GM21717 (cell line): ENCODE data around the gene PGS1.

Experiments used
- ATAC-seq: cut with Tn5 transposase; IDR thresholded peaks from one replicate; pipeline ENCODE4 v1.9.1; 2021; ENCODE audit warnings: mild to moderate bottlenecking, moderate library complexity; ENCODE audit not compliant: unreplicated experiment

Gene PGS1

DNA sequence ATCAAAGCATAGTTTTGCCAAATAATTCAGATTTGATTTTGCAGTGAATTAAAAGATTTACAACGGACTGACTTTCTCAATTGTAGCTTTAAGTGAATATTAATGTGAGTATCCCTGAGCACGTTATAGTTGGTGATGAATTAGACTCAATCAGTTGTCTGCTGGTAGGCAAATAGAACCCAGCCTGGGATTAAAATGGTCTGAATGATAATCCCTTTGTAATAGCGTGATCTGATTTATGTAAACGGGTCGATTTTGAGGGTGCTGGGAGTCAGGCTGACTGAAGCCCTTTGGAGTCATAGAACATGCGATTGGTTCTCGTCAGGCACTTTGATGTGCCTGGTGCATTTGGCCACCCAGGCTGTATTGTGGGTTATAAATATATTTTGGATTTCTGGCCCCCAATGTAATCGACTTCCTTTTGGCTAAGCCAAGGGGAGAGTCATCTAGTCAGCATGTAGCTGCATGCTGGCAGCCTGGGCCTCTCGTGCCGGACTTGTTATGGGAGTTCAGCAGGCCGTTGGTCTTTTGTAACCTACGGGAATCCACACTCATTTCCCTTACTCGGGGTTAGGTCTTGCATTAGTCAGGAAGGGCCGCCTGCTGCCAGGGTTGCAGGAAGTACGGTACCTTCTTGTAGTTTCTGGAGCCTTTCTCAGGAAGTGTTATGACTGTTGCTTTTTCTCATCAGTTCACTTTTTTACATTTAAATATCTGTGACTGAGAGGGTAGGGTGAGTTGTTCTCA, 5.4 kb downstream of the PGS1 start:
- ATAC-seq, result peak; percentile 38

DNA sequence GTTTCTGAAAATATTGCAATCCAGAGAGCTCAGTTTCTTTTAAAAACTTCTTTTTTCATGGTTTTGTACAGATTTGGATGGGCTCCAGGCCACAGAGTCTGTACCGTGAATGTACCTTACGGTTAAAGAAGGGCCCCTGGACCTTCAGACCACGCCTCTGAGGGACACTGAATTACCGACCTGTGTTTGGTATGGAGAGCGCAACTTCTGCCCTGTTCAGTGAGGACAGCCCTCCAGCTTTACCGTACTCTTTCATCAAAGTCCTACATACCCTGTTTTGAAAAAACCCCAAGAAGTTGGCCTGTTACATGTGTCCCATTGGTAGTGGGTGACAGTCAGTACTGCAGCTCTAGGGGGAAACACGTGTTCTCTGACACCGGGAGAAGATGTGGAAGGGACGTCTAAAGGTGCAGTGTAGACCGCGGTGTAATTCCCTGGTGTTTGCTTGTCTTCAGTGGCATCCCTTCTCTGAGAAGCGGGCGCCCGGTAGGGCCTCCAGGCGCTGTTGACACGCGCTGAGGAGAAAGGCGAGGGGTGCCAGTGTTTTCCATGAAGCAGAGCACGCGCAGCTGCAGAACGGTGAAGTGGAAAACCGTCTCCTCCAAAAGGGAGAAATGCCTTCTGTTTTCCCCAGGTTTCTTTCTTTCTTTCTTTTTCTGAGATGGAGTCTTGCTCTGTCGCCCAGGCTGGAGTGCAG, 6.2 kb downstream of the PGS1 start:
- ATAC-seq, result peak; percentile 3

DNA sequence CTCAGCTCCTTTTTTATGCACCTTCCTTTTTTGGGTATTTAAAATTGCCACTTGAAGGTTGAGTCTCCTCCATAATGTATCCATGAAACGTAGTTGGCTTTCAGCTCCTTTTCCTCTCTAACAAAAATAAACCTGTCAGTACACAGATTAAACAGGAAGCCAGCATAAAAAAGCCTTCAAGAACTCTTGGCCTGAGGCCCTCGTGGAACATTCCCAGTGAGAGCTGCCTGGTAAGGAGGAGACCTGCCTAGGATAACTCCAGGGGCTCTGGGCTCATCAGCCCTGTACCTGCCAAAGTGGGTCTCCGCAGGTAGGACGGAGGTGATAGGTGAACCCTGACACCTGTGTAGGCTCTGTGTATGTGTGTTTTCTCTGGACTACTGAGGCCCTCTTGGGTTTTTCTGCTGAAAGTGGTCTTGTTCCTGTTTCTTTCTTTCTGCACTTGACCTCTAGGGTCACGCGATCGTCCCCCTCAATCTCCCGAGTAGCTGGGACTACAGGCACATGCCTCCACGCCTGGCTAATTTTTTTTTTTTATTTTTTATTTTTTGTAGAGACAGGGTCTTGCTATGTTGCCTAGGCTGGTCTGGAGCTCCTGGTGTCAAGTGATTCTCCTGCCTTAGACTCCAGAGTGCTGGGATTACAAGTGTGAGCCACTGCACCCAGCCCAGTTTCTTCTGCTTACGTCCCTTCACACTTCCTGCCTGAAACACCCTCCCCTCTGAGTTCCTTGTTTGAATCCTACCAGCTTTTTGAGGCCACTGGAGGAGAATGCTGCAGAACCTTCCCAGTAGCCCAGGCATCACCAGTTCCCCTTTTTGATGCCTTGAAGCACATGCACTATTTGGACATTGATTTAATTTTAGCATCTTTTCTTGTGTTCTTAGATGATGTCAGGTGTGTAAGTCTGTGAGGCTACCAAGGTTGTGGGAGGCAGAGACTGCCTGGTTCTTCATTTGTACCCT, 9.8 kb downstream of the PGS1 start:
- ATAC-seq, result no peak

DNA sequence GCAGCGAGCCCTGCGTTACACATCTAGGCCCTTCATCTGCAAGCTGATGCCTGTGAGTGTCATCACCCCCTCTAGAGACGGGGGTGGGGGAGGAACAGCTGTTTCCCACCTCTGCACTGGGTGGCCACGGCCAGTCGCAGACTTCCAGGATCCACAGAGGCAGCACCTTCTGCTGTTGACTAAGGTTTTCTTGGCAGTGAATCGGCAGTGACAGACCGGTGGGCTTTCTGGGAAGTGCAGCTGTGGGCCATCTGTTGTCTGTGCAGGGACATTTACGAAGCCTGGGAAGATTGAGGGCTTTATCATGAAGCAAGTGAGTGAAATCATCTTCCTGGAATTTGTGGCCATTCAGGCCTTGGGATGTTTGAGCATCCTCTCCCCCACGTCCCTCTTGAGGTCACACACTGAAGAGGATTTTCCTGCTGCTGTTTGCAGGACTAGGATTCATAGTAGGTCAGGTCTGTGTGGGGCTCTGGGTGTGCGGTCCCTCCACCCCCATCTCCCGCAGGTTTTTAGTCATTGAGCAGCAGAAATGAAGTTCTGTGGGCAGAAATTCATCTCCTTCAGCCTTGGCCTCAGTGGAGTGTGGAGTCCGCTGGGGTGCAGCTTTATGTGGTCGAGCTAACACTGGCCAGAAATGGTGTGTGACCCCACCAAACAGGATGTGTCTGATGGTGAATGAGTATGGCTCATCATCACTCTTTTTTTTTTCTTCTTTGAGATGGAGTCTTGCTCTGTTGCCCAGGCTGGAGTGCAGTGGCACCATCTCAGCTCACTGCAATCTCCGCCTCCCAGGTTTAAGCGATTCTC, 12.0 kb downstream of the PGS1 start:
- no peak for ATAC-seq

DNA sequence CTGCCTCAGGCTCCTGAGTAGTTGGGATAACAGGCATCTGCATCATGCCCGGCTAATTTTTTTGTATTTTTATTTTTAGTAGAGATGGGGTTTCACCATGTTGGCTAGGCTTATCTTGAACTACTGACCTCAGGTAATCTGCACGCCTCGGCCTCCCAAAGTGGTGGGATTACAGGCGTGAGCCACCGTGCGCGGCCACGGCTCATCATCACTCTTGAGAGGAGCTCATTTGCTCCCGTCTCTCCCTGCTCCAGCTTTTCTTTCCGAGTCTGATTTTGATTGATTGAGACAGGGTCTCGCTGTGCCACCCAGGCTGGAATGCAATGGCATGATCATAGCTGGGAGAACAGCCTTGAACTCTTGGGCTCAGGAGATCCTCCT, 12.6 kb downstream of the PGS1 start:
- ATAC-seq, result no peak

DNA sequence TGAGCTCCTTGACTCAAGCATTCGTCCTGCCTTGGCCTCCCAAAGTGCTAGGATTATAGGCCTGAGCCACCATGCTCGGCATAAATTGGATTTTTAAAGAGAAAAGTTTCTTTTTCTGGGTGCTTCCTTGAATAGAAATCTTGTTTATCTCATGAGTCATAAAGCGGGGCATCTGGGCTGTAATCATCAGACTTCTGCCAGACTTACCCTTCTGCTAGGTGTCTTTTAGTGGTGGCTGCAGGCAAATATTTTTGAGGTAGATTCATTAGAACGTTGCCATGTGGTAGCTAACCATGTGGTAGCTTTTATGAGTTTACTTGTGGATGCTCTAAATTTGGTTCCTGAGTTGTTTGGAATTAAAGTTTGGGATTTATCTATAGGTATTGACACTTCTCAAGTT, 13.4 kb downstream of the PGS1 start:
- ATAC-seq, result no peak

DNA sequence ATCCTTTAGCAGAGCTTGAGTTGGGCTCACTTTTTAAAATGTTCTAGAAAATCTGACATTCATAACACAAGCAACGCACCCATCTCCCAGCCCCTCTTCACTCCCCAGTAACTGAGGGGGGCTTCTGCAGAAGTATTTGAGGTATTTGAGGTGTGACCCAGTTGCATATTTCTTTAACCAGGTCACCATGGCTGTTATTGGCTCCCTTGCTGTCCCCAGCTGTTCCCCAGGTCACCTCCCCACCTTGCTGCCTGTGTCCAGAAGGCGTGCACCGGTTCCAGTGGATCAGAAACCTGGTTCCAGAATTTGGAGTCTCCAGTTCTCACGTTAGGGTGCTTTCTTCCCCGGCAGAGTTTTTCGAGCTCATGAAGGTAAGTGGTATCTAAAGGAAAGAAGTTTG, 13.8 kb downstream of the PGS1 start:
- no peak for ATAC-seq

DNA sequence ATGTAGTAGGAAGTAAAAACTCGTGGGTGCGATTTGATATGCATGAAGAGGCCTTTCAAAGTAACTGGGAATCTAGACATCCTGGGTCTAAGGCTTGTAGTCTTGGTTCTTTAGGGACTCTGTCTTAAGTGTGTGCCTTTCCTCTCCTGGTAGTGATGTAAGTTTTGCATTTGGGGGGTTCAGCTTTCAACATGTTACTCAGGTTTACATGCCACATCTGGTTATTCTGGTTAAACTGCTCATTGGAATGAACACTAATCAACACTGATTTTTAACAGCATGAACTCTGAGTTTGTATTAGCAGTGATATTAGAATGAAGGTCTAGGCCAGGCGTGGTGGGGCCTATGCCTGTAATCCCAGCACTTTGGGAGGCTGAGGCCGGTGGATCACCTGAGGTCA, 15.1 kb downstream of the PGS1 start:
- ATAC-seq, result no peak

DNA sequence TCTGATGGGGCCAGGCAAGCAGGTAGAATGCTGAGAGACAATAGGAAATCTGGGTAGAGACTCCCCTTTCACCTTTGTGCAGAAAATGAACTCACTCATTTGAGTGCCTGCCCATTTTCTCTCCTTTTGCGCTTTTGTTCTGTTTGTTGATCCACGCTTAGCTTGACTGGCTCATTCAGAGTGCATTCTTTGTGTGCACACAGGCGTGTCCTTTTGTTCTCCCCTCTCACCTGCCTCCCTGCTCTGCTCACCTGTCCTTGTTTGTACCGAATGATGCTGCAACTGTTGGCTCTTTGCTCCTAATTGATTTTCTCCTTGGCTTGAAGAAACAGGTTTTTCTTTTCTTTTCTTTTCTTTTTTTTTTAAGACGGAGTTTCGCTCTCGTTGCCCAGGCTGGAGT, 15.8 kb downstream of the PGS1 start:
- no peak for ATAC-seq

DNA sequence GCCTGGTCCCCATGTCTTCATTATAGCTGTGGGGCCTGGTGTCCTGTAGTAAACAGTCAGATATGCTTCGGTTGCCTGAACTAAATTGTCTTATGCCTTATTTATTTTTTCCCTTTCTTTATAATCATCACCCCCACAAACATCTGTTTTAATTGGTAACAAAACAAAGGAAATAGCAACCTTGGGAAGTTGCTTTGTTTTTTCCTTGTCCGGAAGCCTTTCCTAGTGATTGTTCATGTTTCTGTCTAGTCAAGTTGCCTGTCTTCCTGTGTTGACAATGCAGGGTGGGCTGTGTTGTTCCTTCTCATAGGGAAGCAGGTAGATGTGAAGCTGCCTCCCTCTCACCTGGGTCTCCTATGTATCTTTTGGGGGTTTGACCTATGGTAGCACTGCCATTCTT, 16.7 kb downstream of the PGS1 start:
- no peak for ATAC-seq

DNA sequence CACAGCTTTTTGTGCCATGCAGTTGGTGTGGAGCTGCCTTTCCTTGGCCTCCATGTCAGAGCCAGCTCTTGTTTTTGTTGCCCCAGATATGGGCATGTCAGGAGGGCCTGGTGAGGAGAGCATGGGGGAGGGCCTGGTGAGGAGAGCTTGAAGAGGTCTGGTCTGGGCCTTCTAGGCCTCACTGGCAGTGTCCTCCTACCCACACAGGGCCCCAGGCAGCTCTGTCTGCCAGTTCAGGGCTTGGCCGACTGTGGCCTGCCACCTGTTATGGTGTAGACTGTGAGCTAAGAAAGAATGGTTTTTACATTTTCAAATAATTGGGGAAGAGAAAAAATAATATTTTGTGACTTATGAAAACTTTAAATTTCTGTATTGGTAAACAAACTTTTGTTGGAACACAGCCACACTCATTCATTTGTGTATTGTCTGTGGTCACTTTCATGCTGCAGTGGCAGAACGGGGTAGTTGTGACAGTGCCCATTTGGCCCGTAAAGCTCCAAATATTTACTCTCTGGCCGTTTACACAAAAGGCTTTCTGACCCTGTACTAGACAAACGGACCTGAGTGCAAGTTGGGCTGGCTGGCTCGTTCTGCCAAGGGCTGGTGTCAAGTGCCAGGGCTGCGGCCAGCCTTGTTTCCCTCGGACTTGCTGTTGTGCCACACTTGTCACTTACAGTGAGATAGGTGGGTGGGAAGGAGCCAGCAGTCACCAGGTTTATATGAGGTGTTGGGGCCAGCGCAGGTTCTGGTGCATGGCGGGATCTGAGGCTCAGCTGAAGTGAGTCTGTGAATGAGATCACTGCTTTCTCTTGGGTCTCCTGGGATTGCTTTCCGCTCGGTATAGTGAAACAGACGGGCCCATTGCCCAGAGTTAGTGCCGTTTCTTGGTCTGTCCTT, 18.2 kb downstream of the PGS1 start:
- ATAC-seq, result no peak

DNA sequence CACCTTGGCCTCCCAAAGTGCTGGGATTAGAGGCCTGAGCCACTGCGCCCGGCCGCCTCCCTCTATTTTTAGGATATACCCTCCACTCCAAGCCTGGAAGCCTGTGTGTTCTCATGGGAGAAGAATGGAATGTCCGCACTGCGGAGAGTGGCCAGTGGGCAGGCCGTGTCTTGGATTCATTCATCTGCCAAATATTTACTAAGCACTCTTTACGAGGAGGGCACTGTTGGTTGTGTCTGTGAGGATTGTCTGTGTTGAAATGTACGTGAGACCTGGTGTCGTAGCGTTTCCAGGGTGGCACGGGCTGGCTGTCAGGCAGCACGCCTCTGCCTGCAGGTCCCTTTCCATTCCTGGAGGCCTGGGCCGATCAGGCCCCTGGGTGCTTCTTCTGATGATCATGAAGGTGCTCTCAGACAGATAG, 19.2 kb downstream of the PGS1 start:
- no peak for ATAC-seq

DNA sequence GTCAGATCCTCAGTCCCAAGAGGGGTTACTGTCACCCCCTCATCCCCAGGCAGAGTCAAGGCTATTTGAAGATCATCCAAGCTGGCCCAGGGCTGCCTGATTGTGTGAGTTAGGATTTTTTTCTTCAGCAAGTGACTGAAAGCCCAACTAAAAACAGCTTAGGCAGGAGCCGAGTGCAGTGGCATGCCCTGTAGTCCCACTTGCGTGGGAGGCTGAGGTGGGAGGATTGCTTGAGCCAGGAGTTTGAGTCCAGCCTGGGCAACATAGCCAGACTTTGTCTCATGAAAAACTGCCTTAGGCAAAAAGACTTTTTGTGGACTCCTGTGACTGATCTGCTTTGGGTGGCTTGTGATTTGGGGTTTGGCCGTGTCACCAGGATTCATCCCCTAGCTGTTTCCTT, 19.9 kb downstream of the PGS1 start:
- ATAC-seq, result no peak

DNA sequence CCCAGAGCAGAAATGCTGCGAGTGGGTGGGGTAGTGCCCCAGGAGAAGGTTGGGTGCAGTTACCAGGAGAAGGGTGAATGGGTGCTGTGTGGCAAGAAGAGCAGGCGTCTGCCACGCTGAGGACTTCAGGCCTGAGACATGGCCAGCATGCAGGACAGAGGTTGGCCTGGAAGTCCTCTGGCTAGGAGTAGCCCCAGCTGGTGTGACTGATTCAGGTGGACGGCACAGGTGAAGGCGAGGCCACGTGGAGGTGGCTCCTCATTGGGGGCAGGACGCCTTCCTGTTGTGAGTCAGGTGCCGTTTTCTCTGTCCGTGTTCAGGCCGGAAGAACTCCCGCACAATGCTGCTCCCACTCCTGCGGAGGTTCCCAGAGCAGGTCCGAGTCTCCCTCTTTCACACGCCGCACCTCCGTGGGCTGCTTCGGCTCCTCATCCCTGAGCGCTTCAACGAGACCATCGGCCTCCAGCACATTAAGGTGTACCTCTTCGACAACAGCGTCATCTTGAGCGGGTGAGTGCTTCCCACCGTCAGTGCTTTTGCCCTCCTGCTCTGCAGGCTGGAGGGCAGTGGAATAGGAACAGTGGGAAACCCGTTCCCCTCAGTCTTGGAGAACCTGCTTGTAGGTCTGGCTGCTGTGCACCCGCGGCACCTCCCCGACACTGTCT, 20.7 kb downstream of the PGS1 start:
- ATAC-seq, result no peak

DNA sequence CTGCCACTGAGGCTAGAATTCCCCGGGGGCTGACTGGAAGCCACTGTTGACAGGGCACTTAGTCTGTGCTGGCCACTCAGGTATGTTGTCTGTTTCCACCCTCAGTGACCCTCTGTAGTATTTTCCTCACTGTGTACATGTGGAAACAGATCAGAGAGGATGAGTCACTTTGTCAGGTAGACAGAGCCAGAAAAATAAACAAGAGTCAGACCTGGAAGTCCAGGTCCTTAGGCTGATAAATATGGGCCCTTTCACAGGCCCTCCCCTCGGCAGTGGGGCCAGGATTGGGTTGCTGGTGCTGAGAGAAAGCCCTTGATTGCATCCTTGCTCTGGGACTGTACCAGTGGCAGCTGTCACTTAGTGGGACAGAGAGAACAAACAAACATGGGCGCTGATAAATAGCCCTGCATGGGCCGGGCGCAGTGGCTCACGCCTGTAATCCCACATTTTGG, 21.3 kb downstream of the PGS1 start:
- ATAC-seq, result no peak

DNA sequence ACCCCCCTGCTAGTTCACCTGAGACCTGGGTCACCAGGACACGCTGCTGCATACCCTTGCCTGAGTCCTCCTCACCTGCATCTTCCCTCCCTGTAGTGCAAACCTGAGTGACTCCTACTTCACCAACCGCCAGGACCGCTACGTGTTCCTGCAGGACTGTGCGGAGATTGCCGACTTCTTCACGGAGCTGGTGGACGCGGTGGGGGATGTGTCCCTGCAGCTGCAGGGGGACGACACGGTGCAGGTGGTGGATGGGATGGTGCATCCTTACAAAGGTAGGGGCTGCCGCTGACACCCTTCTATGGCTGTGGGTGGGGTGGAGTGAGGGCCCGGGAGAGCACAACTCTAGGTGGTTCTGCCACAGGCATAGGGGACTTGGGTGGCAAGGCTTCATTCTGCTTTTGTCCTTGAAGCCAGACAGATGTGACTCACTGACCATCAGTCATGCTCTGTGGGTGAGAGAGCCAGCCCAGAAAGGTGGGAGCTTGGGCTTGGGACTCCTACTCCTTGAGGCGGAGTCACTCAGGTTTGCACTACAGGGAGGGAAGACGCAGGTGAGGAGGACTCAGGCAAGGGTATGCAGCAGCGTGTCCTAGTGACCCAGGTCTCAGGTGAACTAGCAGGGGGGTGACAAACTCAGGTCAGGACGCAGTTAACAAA, 22.3 kb downstream of the PGS1 start:
- no peak for ATAC-seq

DNA sequence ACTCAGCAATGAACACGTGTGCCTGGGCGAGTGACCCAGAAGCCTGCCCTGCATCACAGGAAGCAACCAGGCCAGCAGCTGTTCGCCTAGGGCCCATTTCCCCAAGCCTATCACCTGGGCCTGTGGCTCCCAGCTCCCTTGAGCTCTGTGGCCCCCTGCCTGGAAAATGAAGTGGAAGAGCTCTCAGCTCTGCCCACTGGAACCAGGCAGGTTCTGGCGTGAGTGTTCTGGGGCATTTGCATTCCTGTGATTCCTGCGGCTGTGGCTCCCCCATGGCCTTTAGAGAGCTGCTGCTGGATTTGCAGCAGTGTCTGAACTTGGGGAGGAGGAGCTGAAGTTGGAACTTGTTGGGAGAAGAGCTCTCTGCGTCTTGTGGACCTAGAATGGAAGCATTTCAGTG, 22.8 kb downstream of the PGS1 start:
- no peak for ATAC-seq

DNA sequence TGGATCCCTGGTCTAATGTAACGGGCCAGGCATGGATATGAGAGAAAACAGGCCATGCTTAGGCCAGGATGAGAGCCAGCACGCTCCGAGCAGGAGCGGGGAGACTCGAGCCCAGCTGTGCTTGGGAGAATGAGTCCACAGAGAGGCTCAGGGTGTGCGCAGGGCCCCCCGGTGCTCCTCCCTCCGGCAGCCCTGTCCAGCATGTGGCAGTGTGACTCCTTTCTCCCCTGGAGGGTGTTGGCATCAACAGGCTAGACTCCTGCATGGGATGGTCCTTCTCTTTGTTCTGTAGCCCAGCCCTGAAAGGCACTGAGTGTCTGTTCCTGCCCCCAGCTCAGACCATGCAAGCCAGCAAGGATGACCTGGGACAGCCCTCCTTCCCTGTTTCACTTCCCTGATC, 23.4 kb downstream of the PGS1 start:
- ATAC-seq, result no peak

DNA sequence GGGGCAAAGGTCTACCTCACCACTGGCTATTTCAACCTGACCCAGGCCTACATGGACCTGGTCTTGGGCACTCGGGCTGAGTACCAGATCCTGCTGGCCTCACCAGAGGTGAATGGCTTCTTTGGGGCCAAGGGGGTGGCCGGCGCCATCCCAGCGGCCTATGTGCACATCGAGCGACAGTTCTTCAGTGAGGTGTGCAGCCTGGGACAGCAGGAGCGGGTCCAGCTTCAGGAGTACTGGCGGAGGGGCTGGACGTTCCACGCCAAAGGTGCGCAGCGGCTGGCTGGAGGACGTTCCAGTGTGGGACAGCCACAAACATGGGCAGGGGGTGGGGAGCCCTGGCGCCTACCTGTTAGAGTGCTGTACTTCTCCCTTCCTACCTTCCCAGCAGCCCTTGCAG, 25.4 kb downstream of the PGS1 start:
- ATAC-seq, result no peak
